ENCODE measurements around the gene PLXNA4.

- TF ChIP-seq CTCF (IDR thresholded peaks at IDR 0.05; ENCODE audit: poor library complexity) (no peak), EZH2phosphoT487 (IDR thresholded peaks at IDR 0.05; ENCODE audit: low read depth, severe bottlenecking, unreplicated experiment) (no peak), EZH2 (IDR thresholded peaks at IDR 0.05; ENCODE audit: borderline replicate concordance) (no peak)
Measured at GRCh38 chr7:132298790-132299189, 277.5 kb downstream of the PLXNA4 start.

Measured in hepatocyte (in vitro differentiated cells).